ENCODE measurements around the gene AURKA. TPM values are rescaled to one million over a fixed set of nuclear protein-coding genes. Genes with fewer than 3 reads are reported as not detected.

The AURKA gene
- total and polyA plus RNA-seq, 4 donors, result 0.88 to 41.6 (median 2.7) TPM

- Histone ChIP-seq H3K36me3 (ENCODE audit: control insufficient read depth in 4 of 4, insufficient read depth in 3 of 4, low read depth in 1 of 4, low read length in 3 of 4) (no peaks in the 10 kb centered on the region), H3K4me1 (ENCODE audit: control insufficient read depth in 4 of 4, insufficient read depth in 4 of 4, low read length in 3 of 4) (peaks cover 0 to 3% (median 1%) of the 10 kb centered on the region in 4 donors), H3K27me3 (ENCODE audit: control insufficient read depth in 4 of 4, insufficient read depth in 4 of 4, low read length in 3 of 4) (no peaks in the 10 kb centered on the region), H3K9me3 (ENCODE audit: control insufficient read depth in 4 of 4, low read length in 3 of 4) (no peaks in the 10 kb centered on the region), H3K4me3 (ENCODE audit: low read depth in 1 of 3, low read length in 3 of 3) (no peak overlapping the region), H3K27ac (ENCODE audit: low read depth in 1 of 2, low read length in 2 of 2) (no peak overlapping the region), H3K9ac (ENCODE audit: low read depth in 1 of 2, low read length in 2 of 2) (no peak overlapping the region)
- TF ChIP-seq HNF4A (conservative IDR thresholded peaks at IDR 0.05) (no peak), YY1 (IDR thresholded peaks at IDR 0.05) (no peak), SP1 (IDR thresholded peaks at IDR 0.05) (no peak), ATF3 (IDR thresholded peaks at IDR 0.05) (no peak), HNF4G (IDR thresholded peaks at IDR 0.05) (no peak), RXRA (IDR thresholded peaks at IDR 0.05) (no peak), JUND (IDR thresholded peaks at IDR 0.05) (no peak), RAD21 (IDR thresholded peaks at IDR 0.05) (no peak), ZBTB33 (IDR thresholded peaks at IDR 0.05) (no peak), FOXA2 (IDR thresholded peaks at IDR 0.05) (no peak), TAF1 (conservative IDR thresholded peaks at IDR 0.05) (no peak), NR2F2 (IDR thresholded peaks at IDR 0.05) (no peak)
- no peak for DNase-seq (ENCODE audit: low spot score)
- WGBS, result 85% methylated on average over 11 of the region's 11 CpGs
These were observed 29.1 kb upstream of the AURKA start for GRCh38 chr20:56420940-56421688.

GRCh38 chr20:56420028-56420427, 28.0 kb upstream of the AURKA start:
- no peak for TF ChIP-seq RAD21 (IDR thresholded peaks at IDR 0.05)
- DNase-seq (ENCODE audit: low spot score), result no peak
- 88% methylated on average over 2 of the region's 2 CpGs for WGBS
- no peak overlapping the region for H3K4me3 ChIP-seq (ENCODE audit: low read depth in 1 of 3, low read length in 3 of 3)
- H3K36me3 ChIP-seq (ENCODE audit: control insufficient read depth in 4 of 4, insufficient read depth in 3 of 4, low read depth in 1 of 4, low read length in 3 of 4), result no peaks in the 10 kb centered on the region
- no peak overlapping the region for H3K27ac ChIP-seq (ENCODE audit: low read depth in 1 of 2, low read length in 2 of 2)
- peaks cover 0 to 3% (median 1%) of the 10 kb centered on the region in 4 donors for H3K4me1 ChIP-seq (ENCODE audit: control insufficient read depth in 4 of 4, insufficient read depth in 4 of 4, low read length in 3 of 4)
- H3K27me3 ChIP-seq (ENCODE audit: control insufficient read depth in 4 of 4, insufficient read depth in 4 of 4, low read length in 3 of 4), result no peaks in the 10 kb centered on the region
- H3K9ac ChIP-seq (ENCODE audit: low read depth in 1 of 2, low read length in 2 of 2), result no peak overlapping the region
- no peaks in the 10 kb centered on the region for H3K9me3 ChIP-seq (ENCODE audit: control insufficient read depth in 4 of 4, low read length in 3 of 4)

GRCh38 chr20:56418385-56418861, 26.4 kb upstream of the AURKA start:
- H3K4me3 ChIP-seq (ENCODE audit: low read depth in 1 of 3, low read length in 3 of 3), result no peak overlapping the region
- peaks cover 0 to 3% (median 1%) of the 10 kb centered on the region in 4 donors for H3K4me1 ChIP-seq (ENCODE audit: control insufficient read depth in 4 of 4, insufficient read depth in 4 of 4, low read length in 3 of 4)
- H3K9me3 ChIP-seq (ENCODE audit: control insufficient read depth in 4 of 4, low read length in 3 of 4), result no peaks in the 10 kb centered on the region
- no peak for TF ChIP-seq RAD21 (IDR thresholded peaks at IDR 0.05)
- no peak for TF ChIP-seq REST (IDR thresholded peaks at IDR 0.05)
- no peak for TF ChIP-seq HNF4G (IDR thresholded peaks at IDR 0.05)
- TF ChIP-seq HNF4A (conservative IDR thresholded peaks at IDR 0.05), result no peak
- no peak for TF ChIP-seq FOXA1 (IDR thresholded peaks at IDR 0.05)
- TF ChIP-seq JUND (IDR thresholded peaks at IDR 0.05), result no peak
- no peak for TF ChIP-seq RXRA (IDR thresholded peaks at IDR 0.05)
- TF ChIP-seq FOXA2 (IDR thresholded peaks at IDR 0.05), result no peak
- TF ChIP-seq GABPA (IDR thresholded peaks at IDR 0.05 in 1 of 2, conservative IDR thresholded peaks at IDR 0.05 in 1 of 2), result no peak
- TF ChIP-seq CTCF (IDR thresholded peaks at IDR 0.05; ENCODE audit: low read depth, low read length, missing input control), result no peak
- TF ChIP-seq TAF1 (conservative IDR thresholded peaks at IDR 0.05), result no peak
- no peak for TF ChIP-seq NR2F2 (IDR thresholded peaks at IDR 0.05)
- TF ChIP-seq YY1 (IDR thresholded peaks at IDR 0.05), result no peak
- no peak for TF ChIP-seq MAX (IDR thresholded peaks at IDR 0.05)
- no peak for TF ChIP-seq EGR1 (IDR thresholded peaks at IDR 0.05; ENCODE audit: low read depth in 2 of 2)
- TF ChIP-seq ATF3 (IDR thresholded peaks at IDR 0.05), result no peak
- no peak for DNase-seq (ENCODE audit: low spot score)
- H3K27me3 ChIP-seq (ENCODE audit: control insufficient read depth in 4 of 4, insufficient read depth in 4 of 4, low read length in 3 of 4), result no peaks in the 10 kb centered on the region
- H3K36me3 ChIP-seq (ENCODE audit: control insufficient read depth in 4 of 4, insufficient read depth in 3 of 4, low read depth in 1 of 4, low read length in 3 of 4), result no peaks in the 10 kb centered on the region
- H3K9ac ChIP-seq (ENCODE audit: low read depth in 1 of 2, low read length in 2 of 2), result no peak overlapping the region
- WGBS, result 78% methylated on average over 11 of the region's 11 CpGs
- no peak overlapping the region for H3K27ac ChIP-seq (ENCODE audit: low read depth in 1 of 2, low read length in 2 of 2)

Data from liver (tissue), 9 donors.